Uterus (tissue), 2 donors: ENCODE data around the gene TMEM220.

ENCODE experiments used
- CTCF ChIP-seq, 4 experiments: fragments of 200-600 bp in 2 of 4; fragments of 450-650 bp in 2 of 4; sonication (generic) in 2 of 4; IDR thresholded peaks; one replicate each; pipeline ENCODE4 v1.5.1; 2016 to 2019; ENCODE audit warnings: antibody characterized with exemption in 4 of 4, mild to moderate bottlenecking in 2 of 4, moderate library complexity in 1 of 4
- POLR2A ChIP-seq, 2 donors: fragments of 450-650 bp; IDR thresholded peaks; one replicate each; pipeline ENCODE4 v1.6.1; 2016; ENCODE audit warnings: antibody characterized with exemption in 2 of 2, mild to moderate bottlenecking in 1 of 2, moderate library complexity in 1 of 2

GRCh38 chr17:10748531-10749181, 18.8 kb upstream of the TMEM220 start:
- TF ChIP-seq POLR2A (IDR thresholded peaks at IDR 0.05) (no peak), CTCF (IDR thresholded peaks at IDR 0.05) (no peak)
